IMR-90 (cell line): ENCODE results near the gene PLA2G4E.

Source experiments
- BHLHE40 ChIP-seq: fragments of 150-350 bp; IDR thresholded peaks from 2 replicates; pipeline ENCODE4 v1.6.1; 2016; ENCODE audit warnings: mild to moderate bottlenecking, low read depth, low read length
- CEBPB ChIP-seq: IDR thresholded peaks from 2 replicates; pipeline ENCODE4 v1.6.1; 2012; ENCODE audit warnings: low read depth, low read length, improper control_type of control experiment
- CHD1 ChIP-seq: IDR thresholded peaks from 2 replicates; pipeline ENCODE4 v1.6.1; 2012; ENCODE audit warnings: low read depth, low read length, improper control_type of control experiment
- FOS ChIP-seq: fragments of 150-350 bp; IDR thresholded peaks from 2 replicates; pipeline ENCODE4 v1.6.1; 2016; ENCODE audit warnings: low read depth, low read length
- MAFK ChIP-seq: IDR thresholded peaks from 2 replicates; pipeline ENCODE4 v1.6.1; 2012; ENCODE audit warnings: low read depth, low read length, improper control_type of control experiment
- POLR2A ChIP-seq: IDR thresholded peaks from 2 replicates; pipeline ENCODE4 v1.6.1; 2012; ENCODE audit warnings: mild to moderate bottlenecking, low read depth, low read length
- RAD21 ChIP-seq: IDR thresholded peaks from 2 replicates; pipeline ENCODE4 v1.6.1; 2012; ENCODE audit warnings: low read length, improper control_type of control experiment
- RFX5 ChIP-seq: IDR thresholded peaks from 2 replicates; pipeline ENCODE4 v1.8.0; 2012; ENCODE audit warnings: low read depth, mild to moderate bottlenecking, low read length, moderate library complexity
- TF ChIP-seq, protein P1 (sequence below): conservative IDR thresholded peaks from 2 replicates; pipeline ENCODE4 v1.5.1; 2012; ENCODE audit warnings: mild to moderate bottlenecking, low read depth, low read length, improper control_type of control experiment
- TF ChIP-seq, protein P2 (sequence below): fragments of 150-350 bp; IDR thresholded peaks from 2 replicates; pipeline ENCODE4 v1.6.1; 2016; ENCODE audit warnings: low read depth, mild to moderate bottlenecking, low read length, moderate library complexity, borderline replicate concordance
- TF ChIP-seq, protein P3 (sequence below): fragments of 150-350 bp; IDR thresholded peaks from 2 replicates; pipeline ENCODE4 v1.6.1; 2017; ENCODE audit warnings: mild to moderate bottlenecking, antibody characterized with exemption, low read length, low read depth

DNA sequence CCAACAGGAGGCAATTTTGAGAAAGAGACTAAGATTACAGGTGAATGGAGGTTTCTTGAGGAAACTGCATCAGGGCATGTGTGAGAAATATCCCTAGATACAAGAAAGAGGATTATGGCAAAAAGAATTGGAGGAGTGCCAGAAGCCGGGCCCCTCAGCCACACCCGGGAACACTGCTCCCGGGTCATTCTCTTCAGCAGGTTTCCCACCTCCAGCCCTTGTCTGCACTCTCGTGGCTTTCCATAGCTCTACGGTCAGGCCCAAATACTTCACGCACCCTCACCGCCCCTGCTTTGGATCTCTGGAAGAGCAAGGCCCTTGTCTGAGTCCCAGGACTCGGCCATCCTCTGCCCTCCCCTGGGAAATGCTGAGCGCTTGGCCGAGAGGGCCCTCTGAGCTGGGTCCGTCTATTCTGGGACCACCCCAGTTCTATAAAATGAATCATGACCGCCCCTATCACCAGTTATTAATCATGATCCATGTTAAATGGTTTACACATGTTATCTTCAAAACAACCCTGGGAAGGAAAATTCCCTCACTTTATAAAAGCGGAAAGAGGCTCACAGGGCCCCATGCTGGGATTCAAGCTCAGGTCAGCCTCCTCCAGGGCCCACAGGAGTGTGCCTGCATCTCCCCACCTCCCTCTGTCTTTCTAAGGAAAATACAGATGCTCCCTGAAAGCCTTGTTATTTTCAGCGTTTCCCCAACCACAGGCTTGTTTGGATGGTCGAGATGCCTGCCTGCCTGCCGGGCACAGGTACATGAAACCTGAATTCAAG is 88.1 kb downstream of the PLA2G4E start:
- TF ChIP-seq POLR2A = no peak
- TF ChIP-seq, protein P1, sequence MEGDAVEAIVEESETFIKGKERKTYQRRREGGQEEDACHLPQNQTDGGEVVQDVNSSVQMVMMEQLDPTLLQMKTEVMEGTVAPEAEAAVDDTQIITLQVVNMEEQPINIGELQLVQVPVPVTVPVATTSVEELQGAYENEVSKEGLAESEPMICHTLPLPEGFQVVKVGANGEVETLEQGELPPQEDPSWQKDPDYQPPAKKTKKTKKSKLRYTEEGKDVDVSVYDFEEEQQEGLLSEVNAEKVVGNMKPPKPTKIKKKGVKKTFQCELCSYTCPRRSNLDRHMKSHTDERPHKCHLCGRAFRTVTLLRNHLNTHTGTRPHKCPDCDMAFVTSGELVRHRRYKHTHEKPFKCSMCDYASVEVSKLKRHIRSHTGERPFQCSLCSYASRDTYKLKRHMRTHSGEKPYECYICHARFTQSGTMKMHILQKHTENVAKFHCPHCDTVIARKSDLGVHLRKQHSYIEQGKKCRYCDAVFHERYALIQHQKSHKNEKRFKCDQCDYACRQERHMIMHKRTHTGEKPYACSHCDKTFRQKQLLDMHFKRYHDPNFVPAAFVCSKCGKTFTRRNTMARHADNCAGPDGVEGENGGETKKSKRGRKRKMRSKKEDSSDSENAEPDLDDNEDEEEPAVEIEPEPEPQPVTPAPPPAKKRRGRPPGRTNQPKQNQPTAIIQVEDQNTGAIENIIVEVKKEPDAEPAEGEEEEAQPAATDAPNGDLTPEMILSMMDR = no peak
- TF ChIP-seq, protein P2, sequence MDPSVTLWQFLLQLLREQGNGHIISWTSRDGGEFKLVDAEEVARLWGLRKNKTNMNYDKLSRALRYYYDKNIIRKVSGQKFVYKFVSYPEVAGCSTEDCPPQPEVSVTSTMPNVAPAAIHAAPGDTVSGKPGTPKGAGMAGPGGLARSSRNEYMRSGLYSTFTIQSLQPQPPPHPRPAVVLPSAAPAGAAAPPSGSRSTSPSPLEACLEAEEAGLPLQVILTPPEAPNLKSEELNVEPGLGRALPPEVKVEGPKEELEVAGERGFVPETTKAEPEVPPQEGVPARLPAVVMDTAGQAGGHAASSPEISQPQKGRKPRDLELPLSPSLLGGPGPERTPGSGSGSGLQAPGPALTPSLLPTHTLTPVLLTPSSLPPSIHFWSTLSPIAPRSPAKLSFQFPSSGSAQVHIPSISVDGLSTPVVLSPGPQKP = no peak
- TF ChIP-seq BHLHE40 = no peak
- TF ChIP-seq CHD1 = no peak
- no peak for TF ChIP-seq FOS
- TF ChIP-seq MAFK = no peak
- TF ChIP-seq RAD21 = no peak
- TF ChIP-seq, protein P3, sequence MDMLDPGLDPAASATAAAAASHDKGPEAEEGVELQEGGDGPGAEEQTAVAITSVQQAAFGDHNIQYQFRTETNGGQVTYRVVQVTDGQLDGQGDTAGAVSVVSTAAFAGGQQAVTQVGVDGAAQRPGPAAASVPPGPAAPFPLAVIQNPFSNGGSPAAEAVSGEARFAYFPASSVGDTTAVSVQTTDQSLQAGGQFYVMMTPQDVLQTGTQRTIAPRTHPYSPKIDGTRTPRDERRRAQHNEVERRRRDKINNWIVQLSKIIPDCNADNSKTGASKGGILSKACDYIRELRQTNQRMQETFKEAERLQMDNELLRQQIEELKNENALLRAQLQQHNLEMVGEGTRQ = no peak
- no peak for TF ChIP-seq RFX5
- TF ChIP-seq CEBPB = no peak
